SKM-1 treated with dmso at 0.1 percent for 144 hours (cell line): ENCODE results near the gene KRT1.

ENCODE experiments used
- DNase-seq: peaks from one replicate; lab custom pipeline; 2025; ENCODE audit not compliant: unreplicated experiment; lab: John Stamatoyannopoulos, UW

KRT1 gene

GRCh38 chr12:52641468-52641867, 38.7 kb downstream of the KRT1 start:
- DNase-seq = no peak

- DNase-seq = no peak
These were observed 42.9 kb downstream of the KRT1 start for GRCh38 chr12:52637299-52637698.

GRCh38 chr12:52636592-52637258, 43.5 kb downstream of the KRT1 start:
- DNase-seq = no peak

- DNase-seq = no peak
These were observed 44.0 kb downstream of the KRT1 start for GRCh38 chr12:52636189-52636588.

GRCh38 chr12:52634266-52635056, 45.7 kb downstream of the KRT1 start:
- DNase-seq = no peak

GRCh38 chr12:52633383-52633782, 46.8 kb downstream of the KRT1 start:
- DNase-seq = peak; percentile 7

GRCh38 chr12:52632656-52633055, 47.6 kb downstream of the KRT1 start:
- DNase-seq = no peak

- DNase-seq = no peak
These were observed 48.3 kb downstream of the KRT1 start for GRCh38 chr12:52631676-52632459.

GRCh38 chr12:52631264-52631663, 48.9 kb downstream of the KRT1 start:
- DNase-seq = no peak

GRCh38 chr12:52630599-52631200, 49.5 kb downstream of the KRT1 start:
- no peak for DNase-seq

- no peak for DNase-seq
These were observed 50.2 kb downstream of the KRT1 start for GRCh38 chr12:52630008-52630500.

- DNase-seq = no peak
These were observed 50.8 kb downstream of the KRT1 start for GRCh38 chr12:52629281-52630007.

- no peak for DNase-seq
These were observed 51.4 kb downstream of the KRT1 start for GRCh38 chr12:52628841-52629240.

GRCh38 chr12:52628111-52628507, 52.1 kb downstream of the KRT1 start:
- DNase-seq = no peak

- no peak for DNase-seq
These were observed 52.7 kb downstream of the KRT1 start for GRCh38 chr12:52627395-52628110.
